Liver (tissue), 9 donors: Measurements from ENCODE around the gene KRT36. TPM values are rescaled to one million over a fixed set of nuclear protein-coding genes. Genes with fewer than 3 reads are reported as not detected.

ENCODE experiments used
- DNase-seq: peaks from one replicate; pipeline ENCODE4 v3.0.0-alpha.2; 2017; ENCODE audit warnings: low spot score
- H3K27ac ChIP-seq, 2 donors: one replicate each; pipeline ENCODE4 v1.7.0; 2013; ENCODE audit warnings: inconsistent platforms in 2 of 2, low read length in 2 of 2, control low read depth in 1 of 2, low read depth in 1 of 2, mild to moderate bottlenecking in 1 of 2
- H3K27me3 ChIP-seq, 4 donors: one replicate each; pipeline versions ENCODE4 v1.6.1 to v1.7.0; 2013; ENCODE audit warnings: low read length in 3 of 4, inconsistent platforms in 1 of 4, mild to moderate bottlenecking in 1 of 4, moderate library complexity in 1 of 4; ENCODE audit not compliant: control insufficient read depth in 4 of 4, insufficient read depth in 4 of 4
- H3K36me3 ChIP-seq, 4 donors: one replicate each; pipeline versions ENCODE4 v1.6.1 to v1.7.0; 2013; ENCODE audit warnings: low read length in 3 of 4, mild to moderate bottlenecking in 3 of 4, low read depth in 1 of 4, moderate library complexity in 1 of 4; ENCODE audit not compliant: control insufficient read depth in 4 of 4, insufficient read depth in 3 of 4
- H3K4me1 ChIP-seq, 4 donors: one replicate each; pipeline versions ENCODE4 v1.6.1 to v1.7.0; 2013; ENCODE audit warnings: low read length in 3 of 4, mild to moderate bottlenecking in 3 of 4, moderate library complexity in 1 of 4; ENCODE audit not compliant: control insufficient read depth in 4 of 4, insufficient read depth in 4 of 4
- H3K4me3 ChIP-seq, 3 donors: one replicate each; pipeline versions ENCODE4 v1.6.1 to v1.7.0; 2013; ENCODE audit warnings: low read length in 3 of 3, control low read depth in 1 of 3, low read depth in 1 of 3, mild to moderate bottlenecking in 1 of 3
- H3K9ac ChIP-seq, 2 donors: one replicate each; pipeline ENCODE4 v1.7.0; 2013; ENCODE audit warnings: low read length in 2 of 2, mild to moderate bottlenecking in 2 of 2, moderate library complexity in 2 of 2, control low read depth in 1 of 2, low read depth in 1 of 2
- H3K9me3 ChIP-seq, 4 donors: one replicate each; pipeline versions ENCODE4 v1.6.1 to v1.7.0; 2013; ENCODE audit warnings: low read length in 3 of 4; ENCODE audit not compliant: control insufficient read depth in 4 of 4
- EGR1 ChIP-seq, 2 donors: IDR thresholded peaks; 2 replicates each; pipeline ENCODE4 v1.6.1; 2016 to 2018; ENCODE audit warnings: antibody characterized with exemption in 2 of 2, low read depth in 2 of 2
- FOXA1 ChIP-seq: IDR thresholded peaks from 2 replicates; pipeline ENCODE4 v1.6.1; 2016; ENCODE audit warnings: antibody characterized with exemption
- FOXA2 ChIP-seq: IDR thresholded peaks from 2 replicates; pipeline ENCODE4 v1.6.1; 2016; ENCODE audit warnings: antibody characterized with exemption
- GABPA ChIP-seq, 2 donors: IDR thresholded peaks in 1 of 2; conservative IDR thresholded peaks in 1 of 2; 2 replicates each; pipeline ENCODE4 v1.6.1; 2016; ENCODE audit warnings: antibody characterized with exemption in 2 of 2, mild to moderate bottlenecking in 1 of 2, moderate library complexity in 1 of 2
- HNF4A ChIP-seq, 2 donors: conservative IDR thresholded peaks; 2 replicates each; pipeline ENCODE4 v1.6.1; 2016; ENCODE audit warnings: antibody characterized with exemption in 2 of 2, mild to moderate bottlenecking in 2 of 2
- HNF4G ChIP-seq: IDR thresholded peaks from 2 replicates; pipeline ENCODE4 v1.6.1; 2016; ENCODE audit warnings: antibody characterized with exemption
- JUND ChIP-seq, 2 donors: IDR thresholded peaks; 2 replicates each; pipeline ENCODE4 v1.6.1; 2016; ENCODE audit warnings: antibody characterized with exemption in 2 of 2
- NR2F2 ChIP-seq: IDR thresholded peaks from 2 replicates; pipeline ENCODE4 v1.6.1; 2016; ENCODE audit warnings: antibody characterized with exemption
- RAD21 ChIP-seq, 2 donors: IDR thresholded peaks; 2 replicates each; pipeline ENCODE4 v1.6.1; 2016; ENCODE audit warnings: antibody characterized with exemption in 2 of 2, mild to moderate bottlenecking in 2 of 2
- SP1 ChIP-seq: IDR thresholded peaks from 2 replicates; pipeline ENCODE4 v1.6.1; 2018; ENCODE audit warnings: antibody characterized with exemption, mild to moderate bottlenecking
- YY1 ChIP-seq: IDR thresholded peaks from 2 replicates; pipeline ENCODE4 v1.6.1; 2016; ENCODE audit warnings: antibody characterized with exemption, mild to moderate bottlenecking
- WGBS: extraction: QIAGEN DNeasy Blood & Tissue Kit; methylation state at CpG from one replicate; pipeline ENCODE4 v1.1.7; 2013; 5-methylcytosine and 5-hydroxymethylcytosine counted together
- polyA plus RNA-seq, 2 donors: library from polyadenylated mRNA; stranded (reverse) in 1 of 2; unstranded in 1 of 2; fragments of 200-250 nt in 1 of 2; fragments of >200 nt in 1 of 2; fragmentation: Nextera tagmentation in 1 of 2; extraction: Ambion mirVana in 1 of 2; gene quantifications; one replicate each; pipeline versions ENCODE4 v1.2.1 to v1.2.3, GENCODE V29; 2013 to 2015
- total RNA-seq, 2 donors: library from RNA; depleted of rRNA; stranded (reverse); fragments of >200 nt; gene quantifications; one replicate each; pipeline ENCODE4 v1.2.3, GENCODE V29; 2014
- TF ChIP-seq, protein P1 (sequence below): IDR thresholded peaks from 2 replicates; pipeline ENCODE4 v1.6.1; 2016; ENCODE audit warnings: antibody characterized with exemption, mild to moderate bottlenecking
- TF ChIP-seq, protein P2 (sequence below): IDR thresholded peaks from 2 replicates; pipeline ENCODE4 v1.6.1; 2016; ENCODE audit warnings: antibody characterized with exemption
- TF ChIP-seq, protein P3 (sequence below): fragments of 150-350 bp; IDR thresholded peaks from 2 replicates; pipeline ENCODE4 v1.5.1; 2017; ENCODE audit warnings: improper control_type of control experiment, low read depth, low read length; ENCODE audit not compliant: missing input control
- donor health status: healthy.
- donor health status: healthy.
- donor health status: healthy.
- donor health status: healthy.
- donor health status: healthy.

The KRT36 gene
- total and polyA plus RNA-seq, 4 donors, result 0.05 TPM; not detected in 3

DNA sequence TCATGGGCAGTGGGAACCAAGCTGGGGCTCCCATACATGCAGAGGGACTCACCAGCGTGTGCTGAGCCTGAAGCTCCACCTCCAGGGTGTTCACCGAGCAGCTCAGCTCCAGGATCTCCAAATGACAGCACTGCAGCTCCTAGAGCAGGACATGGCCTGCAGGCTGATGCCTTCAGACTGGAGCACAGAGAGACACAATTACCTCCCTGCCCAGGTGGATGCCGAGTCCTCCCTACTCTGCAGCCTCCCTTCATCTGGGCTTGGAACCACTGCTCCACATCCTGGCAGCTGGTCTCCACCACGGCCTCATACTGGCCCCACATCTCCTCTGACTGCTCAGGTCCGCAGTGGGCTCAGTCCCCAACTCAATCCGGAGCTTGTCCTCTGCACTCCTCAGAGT lies 40.7 kb downstream of the KRT36 start:
- no peak overlapping the region for H3K9ac ChIP-seq
- no peak overlapping the region for H3K4me3 ChIP-seq
- TF ChIP-seq YY1, result no peak
- TF ChIP-seq, protein P1, sequence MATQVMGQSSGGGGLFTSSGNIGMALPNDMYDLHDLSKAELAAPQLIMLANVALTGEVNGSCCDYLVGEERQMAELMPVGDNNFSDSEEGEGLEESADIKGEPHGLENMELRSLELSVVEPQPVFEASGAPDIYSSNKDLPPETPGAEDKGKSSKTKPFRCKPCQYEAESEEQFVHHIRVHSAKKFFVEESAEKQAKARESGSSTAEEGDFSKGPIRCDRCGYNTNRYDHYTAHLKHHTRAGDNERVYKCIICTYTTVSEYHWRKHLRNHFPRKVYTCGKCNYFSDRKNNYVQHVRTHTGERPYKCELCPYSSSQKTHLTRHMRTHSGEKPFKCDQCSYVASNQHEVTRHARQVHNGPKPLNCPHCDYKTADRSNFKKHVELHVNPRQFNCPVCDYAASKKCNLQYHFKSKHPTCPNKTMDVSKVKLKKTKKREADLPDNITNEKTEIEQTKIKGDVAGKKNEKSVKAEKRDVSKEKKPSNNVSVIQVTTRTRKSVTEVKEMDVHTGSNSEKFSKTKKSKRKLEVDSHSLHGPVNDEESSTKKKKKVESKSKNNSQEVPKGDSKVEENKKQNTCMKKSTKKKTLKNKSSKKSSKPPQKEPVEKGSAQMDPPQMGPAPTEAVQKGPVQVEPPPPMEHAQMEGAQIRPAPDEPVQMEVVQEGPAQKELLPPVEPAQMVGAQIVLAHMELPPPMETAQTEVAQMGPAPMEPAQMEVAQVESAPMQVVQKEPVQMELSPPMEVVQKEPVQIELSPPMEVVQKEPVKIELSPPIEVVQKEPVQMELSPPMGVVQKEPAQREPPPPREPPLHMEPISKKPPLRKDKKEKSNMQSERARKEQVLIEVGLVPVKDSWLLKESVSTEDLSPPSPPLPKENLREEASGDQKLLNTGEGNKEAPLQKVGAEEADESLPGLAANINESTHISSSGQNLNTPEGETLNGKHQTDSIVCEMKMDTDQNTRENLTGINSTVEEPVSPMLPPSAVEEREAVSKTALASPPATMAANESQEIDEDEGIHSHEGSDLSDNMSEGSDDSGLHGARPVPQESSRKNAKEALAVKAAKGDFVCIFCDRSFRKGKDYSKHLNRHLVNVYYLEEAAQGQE, result no peak
- no peak for TF ChIP-seq RAD21 (IDR thresholded peaks at IDR 0.05)
- no peak for TF ChIP-seq SP1
- no peak for TF ChIP-seq HNF4A (conservative IDR thresholded peaks at IDR 0.05)
- H3K27me3 ChIP-seq, result no peaks in the 10 kb centered on the region
- H3K36me3 ChIP-seq, result no peaks in the 10 kb centered on the region
- no peak overlapping the region for H3K27ac ChIP-seq
- WGBS, result 83% methylated on average over 6 of the region's 6 CpGs
- no peak for DNase-seq
- peaks cover 0 to 3% (median 0%) of the 10 kb centered on the region in 4 donors for H3K4me1 ChIP-seq
- H3K9me3 ChIP-seq, result no peaks in the 10 kb centered on the region

DNA sequence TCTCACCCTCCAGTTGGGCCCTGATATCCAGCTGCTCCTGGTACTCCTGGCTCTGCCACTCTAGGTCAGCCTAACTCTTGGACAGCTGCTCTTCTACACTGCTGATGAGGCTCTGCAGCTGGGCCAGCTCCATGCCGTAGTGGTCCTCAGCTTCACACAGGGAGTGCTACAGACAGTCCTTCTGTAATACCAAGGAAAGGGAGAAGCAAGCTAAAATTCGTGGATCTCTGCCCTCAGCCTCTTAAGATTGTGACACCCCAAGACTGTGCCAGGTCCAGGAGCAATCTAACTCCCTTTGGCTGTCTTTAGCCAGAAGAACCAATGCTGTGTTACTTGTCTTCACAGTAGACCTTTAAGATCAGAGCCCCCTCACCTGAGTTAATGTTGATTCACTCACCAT lies 41.2 kb downstream of the KRT36 start:
- TF ChIP-seq SP1 (no peak), EGR1 (IDR thresholded peaks at IDR 0.05; ENCODE audit: low read depth in 2 of 2) (no peak), FOXA1 (no peak), HNF4A (conservative IDR thresholded peaks at IDR 0.05) (no peak), FOXA2 (no peak)
- TF ChIP-seq, protein P2, sequence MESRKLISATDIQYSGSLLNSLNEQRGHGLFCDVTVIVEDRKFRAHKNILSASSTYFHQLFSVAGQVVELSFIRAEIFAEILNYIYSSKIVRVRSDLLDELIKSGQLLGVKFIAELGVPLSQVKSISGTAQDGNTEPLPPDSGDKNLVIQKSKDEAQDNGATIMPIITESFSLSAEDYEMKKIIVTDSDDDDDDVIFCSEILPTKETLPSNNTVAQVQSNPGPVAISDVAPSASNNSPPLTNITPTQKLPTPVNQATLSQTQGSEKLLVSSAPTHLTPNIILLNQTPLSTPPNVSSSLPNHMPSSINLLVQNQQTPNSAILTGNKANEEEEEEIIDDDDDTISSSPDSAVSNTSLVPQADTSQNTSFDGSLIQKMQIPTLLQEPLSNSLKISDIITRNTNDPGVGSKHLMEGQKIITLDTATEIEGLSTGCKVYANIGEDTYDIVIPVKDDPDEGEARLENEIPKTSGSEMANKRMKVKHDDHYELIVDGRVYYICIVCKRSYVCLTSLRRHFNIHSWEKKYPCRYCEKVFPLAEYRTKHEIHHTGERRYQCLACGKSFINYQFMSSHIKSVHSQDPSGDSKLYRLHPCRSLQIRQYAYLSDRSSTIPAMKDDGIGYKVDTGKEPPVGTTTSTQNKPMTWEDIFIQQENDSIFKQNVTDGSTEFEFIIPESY, result no peak
- TF ChIP-seq, protein P3, sequence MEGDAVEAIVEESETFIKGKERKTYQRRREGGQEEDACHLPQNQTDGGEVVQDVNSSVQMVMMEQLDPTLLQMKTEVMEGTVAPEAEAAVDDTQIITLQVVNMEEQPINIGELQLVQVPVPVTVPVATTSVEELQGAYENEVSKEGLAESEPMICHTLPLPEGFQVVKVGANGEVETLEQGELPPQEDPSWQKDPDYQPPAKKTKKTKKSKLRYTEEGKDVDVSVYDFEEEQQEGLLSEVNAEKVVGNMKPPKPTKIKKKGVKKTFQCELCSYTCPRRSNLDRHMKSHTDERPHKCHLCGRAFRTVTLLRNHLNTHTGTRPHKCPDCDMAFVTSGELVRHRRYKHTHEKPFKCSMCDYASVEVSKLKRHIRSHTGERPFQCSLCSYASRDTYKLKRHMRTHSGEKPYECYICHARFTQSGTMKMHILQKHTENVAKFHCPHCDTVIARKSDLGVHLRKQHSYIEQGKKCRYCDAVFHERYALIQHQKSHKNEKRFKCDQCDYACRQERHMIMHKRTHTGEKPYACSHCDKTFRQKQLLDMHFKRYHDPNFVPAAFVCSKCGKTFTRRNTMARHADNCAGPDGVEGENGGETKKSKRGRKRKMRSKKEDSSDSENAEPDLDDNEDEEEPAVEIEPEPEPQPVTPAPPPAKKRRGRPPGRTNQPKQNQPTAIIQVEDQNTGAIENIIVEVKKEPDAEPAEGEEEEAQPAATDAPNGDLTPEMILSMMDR, result no peak
- peaks cover 0 to 3% (median 0%) of the 10 kb centered on the region in 4 donors for H3K4me1 ChIP-seq
- no peaks in the 10 kb centered on the region for H3K9me3 ChIP-seq
- H3K9ac ChIP-seq, result no peak overlapping the region
- H3K4me3 ChIP-seq, result no peak overlapping the region
- no peak overlapping the region for H3K27ac ChIP-seq
- no peaks in the 10 kb centered on the region for H3K27me3 ChIP-seq
- DNase-seq, result no peak
- WGBS, result 65% methylated on average over 2 of the region's 2 CpGs
- no peaks in the 10 kb centered on the region for H3K36me3 ChIP-seq

DNA sequence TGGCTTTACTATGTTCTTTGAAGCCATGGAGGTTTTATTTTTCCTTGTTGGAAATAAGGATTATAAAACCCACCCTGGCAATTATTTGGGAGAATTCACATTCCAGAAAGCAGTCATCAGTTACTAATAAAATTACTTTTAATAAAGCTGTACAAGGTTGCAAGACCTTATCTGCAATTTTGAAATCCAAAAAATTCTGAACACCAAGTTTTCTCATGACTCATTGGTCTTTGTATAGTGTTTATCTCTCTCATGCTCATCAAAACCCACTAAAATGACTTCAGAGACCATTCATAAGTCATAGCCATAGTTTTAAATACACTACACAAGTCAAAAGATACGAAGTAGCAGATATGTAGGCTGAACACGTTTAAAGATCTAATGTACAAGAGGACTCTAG lies 42.9 kb downstream of the KRT36 start:
- peaks cover 0 to 3% (median 0%) of the 10 kb centered on the region in 4 donors for H3K4me1 ChIP-seq
- H3K9ac ChIP-seq, result no peak overlapping the region
- H3K9me3 ChIP-seq, result no peaks in the 10 kb centered on the region
- DNase-seq, result no peak
- no peak overlapping the region for H3K4me3 ChIP-seq
- 59% methylated on average over 2 of the region's 2 CpGs for WGBS
- H3K27ac ChIP-seq, result no peak overlapping the region
- no peaks in the 10 kb centered on the region for H3K36me3 ChIP-seq
- no peaks in the 10 kb centered on the region for H3K27me3 ChIP-seq
- TF ChIP-seq, protein P1, result no peak
- TF ChIP-seq HNF4G, result no peak
- TF ChIP-seq NR2F2, result no peak
- no peak for TF ChIP-seq JUND (IDR thresholded peaks at IDR 0.05)
- TF ChIP-seq HNF4A (conservative IDR thresholded peaks at IDR 0.05), result no peak
- TF ChIP-seq GABPA (IDR thresholded peaks at IDR 0.05 in 1 of 2, conservative IDR thresholded peaks at IDR 0.05 in 1 of 2), result no peak
- no peak for TF ChIP-seq FOXA2
- no peak for TF ChIP-seq SP1
- TF ChIP-seq, protein P2, result no peak
